Limb (tissue), 2 donors: Measurements from ENCODE around the gene DEPDC1B.
"Not testable (repeated sequence)": the region's sequence is repeated elsewhere in the genome, so short reads cannot be mapped to it uniquely, and the experiment has no call there.

Source experiments
- DNase-seq, 2 donors: peaks; one replicate each; pipeline ENCODE4 v3.0.0-alpha.2; 2016; ENCODE audit errors: extremely low spot score in 2 of 2

DEPDC1B gene

GRCh38 chr5:60649288-60649917, 50.6 kb downstream of the DEPDC1B start:
- peak in 1 of 2 donors; percentile 47 for DNase-seq

- no peak for DNase-seq
Observed at GRCh38 chr5:60648175-60648574, 51.8 kb downstream of the DEPDC1B start.

DNA sequence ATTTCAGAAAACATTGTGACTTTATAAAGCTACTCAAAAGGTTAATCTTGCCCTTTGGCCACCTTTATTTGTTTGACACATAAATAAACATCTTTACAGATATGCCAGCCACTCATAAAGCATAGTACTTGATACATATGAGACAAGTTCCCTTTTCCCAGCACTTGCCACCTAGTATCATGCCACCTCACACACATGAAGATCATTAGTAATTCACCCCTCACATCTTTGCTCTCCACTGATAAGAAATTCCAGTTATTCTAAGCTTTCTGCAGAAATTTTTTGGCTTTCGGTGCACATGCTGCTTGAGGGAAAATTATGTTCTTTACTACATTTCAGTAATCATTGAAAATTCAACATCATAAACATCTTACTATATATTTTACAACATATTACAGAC, 59.1 kb downstream of the DEPDC1B start:
- DNase-seq: no peak

GRCh38 chr5:60639544-60639943, 60.4 kb downstream of the DEPDC1B start:
- DNase-seq: no peak

GRCh38 chr5:60638300-60638699, 61.7 kb downstream of the DEPDC1B start:
- no peak for DNase-seq

DNA sequence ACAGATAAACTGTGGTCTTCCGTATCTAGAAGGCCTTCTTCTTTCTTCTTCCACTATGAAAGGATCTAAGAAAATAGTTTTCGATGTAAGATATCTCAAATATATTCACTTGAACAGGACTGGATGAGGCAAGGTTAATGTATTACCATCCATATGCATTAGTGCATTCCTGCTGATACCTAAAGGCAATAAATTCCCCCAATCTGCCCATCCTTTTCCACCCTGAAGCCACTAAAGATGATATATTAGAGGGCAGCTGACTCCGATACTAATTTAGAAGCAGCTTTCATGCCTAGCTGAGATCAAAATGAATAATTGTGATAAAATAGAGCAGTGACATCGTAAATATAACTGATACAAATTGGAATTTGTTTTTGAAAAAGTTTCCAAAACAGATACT, 63.3 kb downstream of the DEPDC1B start:
- no peak for DNase-seq

DNA sequence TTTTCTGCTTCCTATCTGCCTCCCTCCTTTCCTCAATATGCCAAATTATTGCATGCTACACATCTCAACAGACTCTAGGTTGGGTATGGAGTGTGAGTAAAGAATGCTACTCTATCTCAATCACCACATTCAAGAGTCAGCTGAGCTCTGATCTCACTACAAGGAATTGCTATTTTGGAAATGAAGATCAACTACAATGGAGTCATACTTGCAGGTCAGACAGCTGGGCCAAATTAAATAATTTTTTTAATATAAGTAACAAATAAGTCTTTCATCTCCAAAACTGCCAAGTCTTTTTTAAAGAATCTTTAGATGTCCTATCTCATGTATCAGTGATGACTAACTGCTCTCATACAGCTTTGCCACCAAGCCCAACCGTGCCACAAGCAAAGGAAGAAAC, 64.0 kb downstream of the DEPDC1B start:
- DNase-seq: no peak

GRCh38 chr5:60634051-60634450, 65.9 kb downstream of the DEPDC1B start:
- DNase-seq: no peak

GRCh38 chr5:60633341-60633740, 66.6 kb downstream of the DEPDC1B start:
- DNase-seq: no peak

DNA sequence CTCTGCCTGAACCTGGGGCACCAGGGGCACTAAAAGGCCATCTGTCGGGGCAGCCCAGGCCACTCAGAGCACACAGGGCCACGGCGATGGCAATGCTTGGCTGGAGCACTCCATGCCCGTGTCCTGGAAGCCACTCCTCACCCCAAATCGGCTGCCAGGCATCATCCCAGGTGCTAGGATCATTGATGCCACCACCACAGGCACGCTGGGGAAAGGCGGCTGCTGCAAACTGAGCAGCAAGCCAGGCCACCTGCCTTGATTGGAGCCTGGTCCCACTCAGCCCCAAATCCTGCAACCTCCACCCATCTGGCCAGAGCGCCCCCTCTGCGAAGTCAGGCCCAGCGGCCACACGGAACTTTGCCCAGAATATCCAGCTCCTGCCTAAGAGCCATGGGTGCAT, 67.8 kb downstream of the DEPDC1B start:
- no peak for DNase-seq

DNA sequence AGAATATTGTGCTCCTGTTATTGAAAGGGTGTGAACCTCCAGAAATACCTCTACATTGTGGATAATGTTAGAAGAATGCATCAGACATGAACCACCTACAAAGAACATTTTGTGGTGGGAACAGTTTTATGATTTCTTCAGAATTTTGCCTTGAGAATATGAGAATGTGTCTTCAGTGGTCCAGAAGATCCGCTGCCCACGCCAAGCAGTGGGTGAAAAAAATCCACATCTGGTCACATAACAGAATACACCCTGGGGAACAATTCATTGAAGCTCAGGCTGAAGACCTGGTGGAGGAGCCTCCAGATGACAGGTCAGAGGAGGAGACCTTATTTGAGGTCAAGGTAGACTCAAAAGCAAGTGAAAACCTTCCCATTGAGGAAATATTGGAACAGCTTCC, 69.1 kb downstream of the DEPDC1B start:
- no peak for DNase-seq

DNA sequence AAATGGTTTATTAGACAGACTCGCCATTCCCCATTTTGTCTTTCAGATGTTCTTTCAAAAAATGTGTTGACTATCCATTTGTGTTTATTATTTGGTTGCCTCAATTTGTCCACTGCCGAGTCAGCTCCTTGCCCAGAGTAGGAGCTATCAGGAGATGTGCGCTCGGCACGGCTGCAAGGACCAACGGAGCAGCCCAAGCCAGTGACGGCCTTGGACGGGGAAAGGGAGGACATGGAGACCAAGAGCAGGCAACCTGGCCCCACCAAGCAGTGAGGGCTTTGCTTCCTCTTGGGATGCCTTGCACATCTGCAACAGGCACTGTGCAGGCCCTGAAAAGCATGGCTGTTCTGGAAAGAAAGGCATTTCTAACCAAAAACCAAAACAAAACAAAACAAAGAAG, 69.8 kb downstream of the DEPDC1B start:
- no peak for DNase-seq

DNA sequence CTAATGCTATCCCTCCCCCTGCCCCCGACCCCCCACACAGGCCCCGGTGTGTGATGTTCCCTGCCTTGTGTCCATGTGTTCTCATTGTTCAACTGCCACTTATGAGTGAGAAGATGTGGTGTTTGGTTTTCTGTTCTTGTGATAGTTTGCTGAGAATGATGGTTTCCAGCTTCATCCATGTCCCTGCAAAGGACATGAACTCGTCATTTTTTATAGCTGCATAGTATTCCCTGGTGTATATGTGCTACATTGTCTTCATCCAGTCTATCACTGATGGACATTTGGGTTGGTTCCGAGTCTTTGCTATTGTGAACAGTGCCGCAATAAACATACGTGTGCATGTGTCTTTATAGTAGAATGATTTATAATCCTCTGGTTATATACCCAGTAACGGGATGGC, 75.1 kb downstream of the DEPDC1B start:
- DNase-seq: not testable (repeated sequence)

DNA sequence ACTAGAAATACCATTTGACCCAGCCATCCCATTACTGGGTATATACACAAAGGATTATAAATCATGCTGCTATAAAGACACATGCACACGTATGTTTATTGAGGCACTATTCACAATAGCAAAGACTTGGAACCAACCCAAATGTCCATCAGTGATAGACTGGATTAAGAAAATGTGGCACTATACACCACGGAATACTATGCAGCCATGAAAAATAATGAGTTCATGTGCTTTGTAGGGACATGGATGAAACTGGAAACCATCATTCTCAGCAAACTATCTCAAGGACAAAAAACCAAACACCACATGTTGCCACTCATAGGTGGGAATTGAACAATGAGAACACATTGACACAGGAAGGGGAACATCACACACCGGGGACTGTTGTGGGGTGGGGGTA, 79.2 kb downstream of the DEPDC1B start:
- DNase-seq: not testable (repeated sequence)

- no peak for DNase-seq
Observed at GRCh38 chr5:60613826-60614225, 86.1 kb downstream of the DEPDC1B start.

GRCh38 chr5:60611099-60611740, 88.7 kb downstream of the DEPDC1B start:
- no peak for DNase-seq

GRCh38 chr5:60604771-60605170, 95.2 kb downstream of the DEPDC1B start:
- no peak for DNase-seq

DNA sequence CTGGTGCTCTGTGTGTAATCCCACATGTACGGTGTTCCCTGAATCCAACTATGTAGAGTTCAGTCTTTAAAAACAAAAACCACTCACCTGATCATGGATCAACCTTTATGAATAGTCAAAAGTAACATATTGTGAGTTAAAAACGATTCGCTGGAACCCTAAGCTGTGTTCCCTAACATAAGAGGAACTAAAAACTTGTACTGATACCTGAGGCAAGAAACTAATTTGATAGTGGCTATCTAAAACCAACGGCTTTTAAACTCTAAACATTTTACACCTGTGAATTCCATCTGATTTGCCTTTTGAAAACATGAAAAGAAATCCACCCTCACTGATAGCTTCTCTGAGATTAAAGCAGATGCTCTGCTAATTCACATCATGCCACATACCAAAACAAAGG, 101.5 kb downstream of the DEPDC1B start:
- no peak for DNase-seq

- no peak for DNase-seq
Observed at GRCh38 chr5:60597572-60598320, 102.2 kb downstream of the DEPDC1B start.

- no peak for DNase-seq
Observed at GRCh38 chr5:60594715-60595477, 105.1 kb downstream of the DEPDC1B start.

DNA sequence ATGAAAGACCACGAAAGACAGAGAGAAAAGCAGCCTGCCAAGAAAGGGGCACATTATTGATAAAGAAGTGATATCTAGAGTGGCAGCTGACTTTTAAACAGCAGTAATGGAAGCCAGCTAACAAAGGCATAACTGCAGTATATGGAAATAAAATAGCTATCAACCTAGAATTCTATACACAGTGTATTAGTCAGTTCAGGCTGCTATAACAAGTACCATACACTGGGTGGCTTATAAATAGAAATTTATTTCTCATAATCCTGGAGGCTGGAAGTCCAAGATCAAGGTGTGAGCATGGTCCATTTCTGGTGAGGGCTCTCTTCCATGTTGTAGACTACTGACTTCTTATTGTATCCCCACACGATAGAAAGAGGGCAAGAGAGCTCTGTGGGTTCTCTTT, 109.8 kb downstream of the DEPDC1B start:
- no peak for DNase-seq

DNA sequence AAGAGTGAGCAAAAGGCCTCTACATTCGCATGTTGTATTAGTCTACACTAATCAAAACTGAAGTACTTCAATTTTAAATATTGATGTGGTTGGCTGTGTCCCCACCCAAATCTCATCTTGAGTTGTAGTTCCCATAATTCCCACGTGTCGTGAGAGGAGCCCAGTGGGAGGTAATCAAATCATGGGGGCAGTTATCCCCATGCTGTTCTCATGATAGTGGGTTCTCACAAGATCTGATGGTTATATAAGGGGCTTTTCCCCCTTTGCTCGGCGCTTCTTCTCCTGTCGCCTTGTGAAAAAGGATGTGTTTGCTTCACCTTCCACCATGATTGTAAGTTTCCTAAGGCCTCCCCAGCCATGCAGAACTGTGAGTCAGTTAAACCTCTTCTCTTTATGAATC, 112.7 kb downstream of the DEPDC1B start:
- DNase-seq: not testable (repeated sequence)
